HCT116 (cell line): ENCODE results near the gene RORB. TPM values are rescaled to one million over a fixed set of nuclear protein-coding genes. Genes with fewer than 3 reads are reported as not detected.

Source experiments
- ATAC-seq: fragments of 200-7000 bp; cut with Tn5 transposase; 2 replicates; pipeline ENCODE4 v1.9.1; 2020; ENCODE audit warnings: mild to moderate bottlenecking, moderate library complexity
- Bru-seq: library from RNA; stranded (reverse); fragments of 400-500 nt; gene quantifications from one replicate; lab custom pipeline; 2021; lab: Mats Ljungman, UMichigan
- BruChase-seq, 2 experiments: library from RNA; stranded (reverse); fragments of 400-500 nt; gene quantifications; one replicate each; lab custom pipeline; 2021; lab: Mats Ljungman, UMichigan
- BruUV-seq: library from RNA; stranded (reverse); fragments of 400-500 nt; replicated peaks from 2 replicates; lab custom pipeline; 2021; lab: Mats Ljungman, UMichigan
- CTCF ChIA-PET: fragments of 300-600 bp; sonication (Branson Sonifier 250); formaldehyde crosslinking; loops from one replicate; lab custom pipeline; 2021; ENCODE audit warnings: antibody characterized with exemption; lab: Charles Lee
- POLR2A ChIA-PET: fragments of 300-600, 350-600 bp; sonication (Branson Sonifier 250); formaldehyde crosslinking; loops from one replicate; lab custom pipeline; 2021; ENCODE audit warnings: antibody characterized with exemption; lab: Charles Lee
- RAD21 ChIA-PET, 2 experiments: fragments of 300-600 bp; sonication (Branson Sonifier 250); formaldehyde crosslinking; loops; one replicate each; lab custom pipeline; 2023; ENCODE audit warnings: low total read pairs in 2 of 2; ENCODE audit not compliant: uncharacterized antibody in 2 of 2, unreplicated experiment in 2 of 2, low non-redundant PET in 1 of 2; lab: Charles Lee
- DNase-seq: peaks from one replicate; pipeline ENCODE4 v3.0.0-alpha.2; 2010; ENCODE audit warnings: low read depth, low spot score
- H2AFZ ChIP-seq: fragments of 200-600 bp; shearing (Covaris generic), sonication (generic); 2 replicates; pipeline ENCODE4 v1.6.1; 2017; ENCODE audit warnings: low read depth, mixed run types, mixed read lengths, antibody characterized with exemption, low read length; ENCODE audit not compliant: poor library complexity, severe bottlenecking
- H3K27ac ChIP-seq: 2 replicates; pipeline ENCODE4 v1.5.1; 2012; ENCODE audit warnings: low read depth, low read length
- H3K27me3 ChIP-seq: fragments of 200-600 bp; sonication (generic); 2 replicates; pipeline ENCODE4 v1.6.1; 2016; ENCODE audit warnings: mixed run types, low read length, mixed read lengths; ENCODE audit not compliant: insufficient read depth
- H3K36me3 ChIP-seq, 2 experiments: fragments of 200-500 bp in 1 of 2; fragments of 200-600 bp in 1 of 2; sonication (Bioruptor generic) in 1 of 2; sonication (generic) in 1 of 2; 2 replicates each; pipeline versions ENCODE4 v1.5.1 to v1.6.1; 2014 to 2016; ENCODE audit warnings: low read length in 2 of 2, inconsistent platforms in 1 of 2, mixed read lengths in 1 of 2, mixed run types in 1 of 2; ENCODE audit not compliant: insufficient read depth in 2 of 2, control insufficient read depth in 1 of 2
- H3K4me1 ChIP-seq, 2 experiments: fragments of 200-600 bp in 1 of 2; sonication (generic) in 1 of 2; 2 replicates each; pipeline versions ENCODE4 v1.5.1 to v1.6.1; 2012 to 2017; ENCODE audit warnings: low read length in 2 of 2, inconsistent platforms in 1 of 2, mild to moderate bottlenecking in 1 of 2, mixed read lengths in 1 of 2, mixed run types in 1 of 2, moderate library complexity in 1 of 2; ENCODE audit not compliant: insufficient read depth in 2 of 2, control insufficient read depth in 1 of 2
- H3K4me2 ChIP-seq: fragments of 200-600 bp; sonication (generic); 2 replicates; pipeline ENCODE4 v1.6.1; 2017; ENCODE audit warnings: mixed run types, low read length, mixed read lengths
- H3K4me3 ChIP-seq, 2 experiments: fragments of 200-600 bp in 1 of 2; sonication (generic) in 1 of 2; replicated peaks in 1 of 2; 2 replicates each; pipeline ENCODE4 v1.5.1; 2011 to 2016; ENCODE audit warnings: low read length in 2 of 2, control low read depth in 1 of 2, low read depth in 1 of 2, mild to moderate bottlenecking in 1 of 2, mixed read lengths in 1 of 2, mixed run types in 1 of 2
- H3K79me2 ChIP-seq: fragments of 200-600 bp; sonication (generic); 2 replicates; pipeline ENCODE4 v1.6.1; 2017; ENCODE audit warnings: mild to moderate bottlenecking, mixed run types, low read length, moderate library complexity, mixed read lengths; ENCODE audit not compliant: insufficient read depth
- H3K9ac ChIP-seq: fragments of 200-600 bp; sonication (generic); 2 replicates; pipeline ENCODE4 v1.6.1; 2016; ENCODE audit warnings: low read length, mixed read lengths
- H3K9me2 ChIP-seq: fragments of 200-600 bp; sonication (generic), shearing (Covaris generic); 2 replicates; pipeline ENCODE4 v1.6.1; 2017; ENCODE audit warnings: mixed run types, mild to moderate bottlenecking, moderate library complexity; ENCODE audit not compliant: insufficient read depth
- H3K9me3 ChIP-seq, 2 experiments: fragments of 200-500 bp in 1 of 2; fragments of 200-600 bp in 1 of 2; sonication (Bioruptor generic) in 1 of 2; sonication (generic) in 1 of 2; 2 replicates each; pipeline ENCODE4 v1.6.1; 2014 to 2017; ENCODE audit warnings: low read length in 2 of 2, mixed read lengths in 2 of 2, inconsistent platforms in 1 of 2, low read depth in 1 of 2, mild to moderate bottlenecking in 1 of 2, mixed run types in 1 of 2, moderate library complexity in 1 of 2; ENCODE audit not compliant: control insufficient read depth in 1 of 2, insufficient read depth in 1 of 2
- H4K20me1 ChIP-seq: fragments of 200-600 bp; sonication (generic), shearing (Covaris generic); 2 replicates; pipeline ENCODE4 v1.6.1; 2017; ENCODE audit warnings: mixed run types, mild to moderate bottlenecking, moderate library complexity; ENCODE audit not compliant: insufficient read depth
- CBX3 ChIP-seq: IDR thresholded peaks from 2 replicates; pipeline ENCODE4 v1.6.1; 2012; ENCODE audit warnings: low read depth
- CEBPB ChIP-seq: IDR thresholded peaks from 2 replicates; pipeline ENCODE4 v1.6.1; 2012; ENCODE audit warnings: low read depth
- EZH2 ChIP-seq: fragments of 200-600 bp; sonication (generic); IDR thresholded peaks from 2 replicates; pipeline ENCODE4 v1.6.1; 2017; ENCODE audit warnings: antibody characterized with exemption, mixed run types
- JUND ChIP-seq: IDR thresholded peaks from 2 replicates; pipeline ENCODE4 v1.6.1; 2012
- POLR2A ChIP-seq: IDR thresholded peaks from 2 replicates; pipeline ENCODE4 v1.7.0; 2011; ENCODE audit warnings: borderline replicate concordance; ENCODE audit not compliant: insufficient read depth, insufficient read length; ENCODE audit errors: extremely low read depth
- POLR2AphosphoS5 ChIP-seq: IDR thresholded peaks from 2 replicates; pipeline ENCODE4 v1.6.1; 2011; ENCODE audit warnings: mild to moderate bottlenecking, low read depth, low read length, moderate library complexity
- RAD21 ChIP-seq: IDR thresholded peaks from 2 replicates; pipeline ENCODE4 v1.6.1; 2012; ENCODE audit warnings: low read depth, mild to moderate bottlenecking
- SIN3A ChIP-seq: IDR thresholded peaks from 2 replicates; pipeline ENCODE4 v1.6.1; 2012; ENCODE audit warnings: low read depth
- SP1 ChIP-seq: IDR thresholded peaks from 2 replicates; pipeline ENCODE4 v1.6.1; 2012; ENCODE audit warnings: low read depth
- TCF7L2 ChIP-seq: IDR thresholded peaks from 2 replicates; pipeline ENCODE4 v1.7.0; 2011; ENCODE audit warnings: borderline replicate concordance, inconsistent platforms; ENCODE audit not compliant: insufficient read depth, insufficient read length; ENCODE audit errors: extremely low read depth
- YY1 ChIP-seq: IDR thresholded peaks from 2 replicates; pipeline ENCODE4 v1.6.1; 2011; ENCODE audit warnings: low read length, low read depth, moderate library complexity, mild to moderate bottlenecking; ENCODE audit not compliant: insufficient replicate concordance; ENCODE audit errors: extremely low read depth
- ZFX ChIP-seq: fragments of 450-650 bp; IDR thresholded peaks from 2 replicates; pipeline ENCODE4 v1.6.1; 2017
- ZNF274 ChIP-seq: fragments of 200-500 bp; sonication (Bioruptor generic); IDR thresholded peaks from 2 replicates; pipeline ENCODE4 v1.6.1; 2014; ENCODE audit warnings: mild to moderate bottlenecking, low read depth, low read length, inconsistent platforms
- intact Hi-C: fragments of 100-400 bp; cut with micrococcal nuclease; formaldehyde crosslinking; loops from 2 replicates; pipeline ENCODE4 v1.10.0; 2022
- long read RNA-seq: library from polyadenylated mRNA; unstranded; transcript quantifications from one replicate; pipeline ENCODE4 v2.0.0, GENCODE V29; 2021; ENCODE audit not compliant: unreplicated experiment
- polyA plus RNA-seq: library from polyadenylated mRNA; unstranded; fragments of >200 nt; gene quantifications from 2 replicates; pipeline ENCODE4 v1.2.1, GENCODE V29; 2012; ENCODE audit warnings: missing spikeins
- total RNA-seq: library from RNA; stranded (reverse); gene quantifications from one replicate; pipeline ENCODE4 v1.2.1, GENCODE V29; 2021; ENCODE audit not compliant: unreplicated experiment
- TF ChIP-seq, protein P1 (sequence below): IDR thresholded peaks from 2 replicates; pipeline ENCODE4 v1.6.1; 2012
- TF ChIP-seq, protein P2 (sequence below): IDR thresholded peaks from 2 replicates; pipeline ENCODE4 v1.6.1; 2012; ENCODE audit warnings: low read depth

Gene RORB
- total RNA-seq, result 0.02 TPM
- not detected in 2 replicates for polyA plus RNA-seq
- not detected for Bru-seq, nascent RNA
- not detected for BruChase-seq, experiment 1, labeled RNA remaining after a 6-hour chase
- BruChase-seq, experiment 2, labeled RNA remaining after a 2-hour chase, result percentile 0 among the genes with signal in this experiment
- long read RNA-seq, result 0 reads

DNA sequence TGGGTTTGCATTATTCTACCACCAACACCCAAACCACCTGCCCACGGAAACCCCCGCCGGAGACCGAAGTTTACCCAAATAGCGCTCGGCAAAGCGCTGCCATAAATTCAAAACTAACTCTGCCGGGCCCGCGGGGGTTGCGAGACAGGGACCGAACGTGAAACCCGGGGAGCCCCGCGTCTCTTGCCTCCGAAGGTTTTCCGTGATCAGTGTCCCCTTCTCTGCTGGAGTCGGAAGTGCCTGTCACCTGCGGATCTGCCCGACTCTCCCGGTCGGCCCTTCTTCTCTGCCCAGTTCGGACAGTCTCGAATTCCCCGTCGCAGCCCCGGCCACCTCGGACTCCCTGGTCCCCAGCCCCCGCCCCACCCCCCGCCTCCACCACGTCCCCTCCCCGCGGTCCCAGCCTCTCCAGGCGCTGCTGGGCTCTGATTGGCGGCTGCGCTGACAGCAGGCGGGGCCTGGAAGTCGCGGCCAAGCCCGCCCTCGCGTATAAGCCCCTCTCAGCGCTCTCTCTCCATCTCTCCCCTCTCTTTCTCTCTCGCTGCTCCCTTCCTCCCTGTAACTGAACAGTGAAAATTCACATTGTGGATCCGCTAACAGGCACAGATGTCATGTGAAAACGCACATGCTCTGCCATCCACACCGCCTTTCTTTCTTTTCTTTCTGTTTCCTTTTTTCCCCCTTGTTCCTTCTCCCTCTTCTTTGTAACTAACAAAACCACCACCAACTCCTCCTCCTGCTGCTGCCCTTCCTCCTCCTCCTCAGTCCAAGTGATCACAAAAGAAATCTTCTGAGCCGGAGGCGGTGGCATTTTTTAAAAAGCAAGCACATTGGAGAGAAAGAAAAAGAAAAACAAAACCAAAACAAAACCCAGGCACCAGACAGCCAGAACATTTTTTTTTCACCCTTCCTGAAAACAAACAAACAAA, at the start of gene RORB:
Gene RORB (plus strand): TSS at position 517 of the 929 bp plus-strand sequence. CDS start 642 bp downstream, outside the sequence.
- Histone ChIP-seq H2AFZ (no peak within 1 kb of the TSS), H3K4me1 (no peaks in the 10 kb centered on the region), H3K4me2 (no peak within 1 kb of the TSS), H3K27ac (no peak within 1 kb of the TSS), H3K9me3 (no peaks in the 10 kb centered on the region), H3K36me3 (no peaks in the 10 kb centered on the region), H3K9ac (no peak within 1 kb of the TSS), H4K20me1 (no peaks in the 10 kb centered on the region), H3K9me2 (no peaks in the 10 kb centered on the region), H3K79me2 (no peaks in the 10 kb centered on the region), H3K4me3 (no peak within 1 kb of the TSS), H3K27me3 (no peaks in the 10 kb centered on the region)
- ATAC-seq (no peak), DNase-seq (no peak)
- BruUV-seq, result no TSS peak
- ChIA-PET RAD21 (no interaction called here), CTCF (no interaction called here), POLR2A (no interaction called here)
- TF ChIP-seq SIN3A (no peak), POLR2AphosphoS5 (no peak)
- intact Hi-C loops, result no loop called here

DNA sequence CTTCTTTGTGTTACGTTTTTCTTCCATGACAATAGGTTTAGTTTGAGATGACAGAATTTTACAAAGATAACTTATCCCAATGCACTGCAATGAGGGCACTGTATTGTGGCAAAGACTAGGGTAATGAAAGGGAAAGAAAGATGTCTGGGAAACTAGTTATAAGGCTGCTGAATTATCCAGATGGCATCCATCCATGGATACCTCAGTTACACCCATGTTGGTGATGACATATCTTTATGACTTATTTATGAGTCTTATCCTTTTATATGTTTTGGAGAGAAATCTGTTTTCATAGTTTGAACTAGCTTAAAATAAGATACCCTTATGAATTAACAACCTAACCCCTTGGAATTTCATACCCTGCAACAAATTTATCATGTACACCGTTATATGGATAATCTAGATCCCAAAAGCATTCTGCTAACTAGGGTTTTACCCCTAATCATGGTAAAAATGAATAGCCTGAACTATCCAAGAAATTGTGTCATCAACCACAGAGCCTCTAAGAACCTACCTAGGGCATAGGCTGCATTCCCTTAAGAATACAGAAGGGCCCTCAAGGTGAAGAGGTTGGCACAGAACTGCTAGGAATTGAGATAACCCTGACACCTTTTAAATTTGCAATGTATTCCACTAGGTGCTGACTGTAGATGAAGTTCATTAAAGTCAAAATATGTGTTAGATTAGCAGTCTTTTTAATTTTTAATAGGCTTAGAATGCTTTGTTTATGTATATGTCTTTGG, 49.5 kb upstream of the RORB start:
- ATAC-seq (no peak), DNase-seq (no peak)
- Histone ChIP-seq H3K27me3 (no peaks in the 10 kb centered on the region), H4K20me1 (no peaks in the 10 kb centered on the region), H3K27ac (no peak overlapping the region), H3K9ac (no peak overlapping the region), H3K9me2 (no peaks in the 10 kb centered on the region), H3K4me1 (no peaks in the 10 kb centered on the region), H2AFZ (no peak overlapping the region), H3K79me2 (no peaks in the 10 kb centered on the region), H3K9me3 (no peaks in the 10 kb centered on the region), H3K4me2 (no peak overlapping the region), H3K4me3 (no peak overlapping the region), H3K36me3 (no peaks in the 10 kb centered on the region)
- ChIA-PET RAD21 (no interaction called here), CTCF (no interaction called here), POLR2A (no interaction called here)
- BruUV-seq, result no TSS peak
- intact Hi-C loops, result no loop called here
- TF ChIP-seq SIN3A (no peak), JUND (no peak), ZFX (no peak), SP1 (no peak), YY1 (no peak), ZNF274 (no peak), RAD21 (no peak), CBX3 (no peak), EZH2 (no peak), POLR2A (no peak), TCF7L2 (no peak), CEBPB (no peak)
- TF ChIP-seq, protein P1, sequence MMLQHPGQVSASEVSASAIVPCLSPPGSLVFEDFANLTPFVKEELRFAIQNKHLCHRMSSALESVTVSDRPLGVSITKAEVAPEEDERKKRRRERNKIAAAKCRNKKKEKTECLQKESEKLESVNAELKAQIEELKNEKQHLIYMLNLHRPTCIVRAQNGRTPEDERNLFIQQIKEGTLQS, result no peak
- TF ChIP-seq, protein P2, sequence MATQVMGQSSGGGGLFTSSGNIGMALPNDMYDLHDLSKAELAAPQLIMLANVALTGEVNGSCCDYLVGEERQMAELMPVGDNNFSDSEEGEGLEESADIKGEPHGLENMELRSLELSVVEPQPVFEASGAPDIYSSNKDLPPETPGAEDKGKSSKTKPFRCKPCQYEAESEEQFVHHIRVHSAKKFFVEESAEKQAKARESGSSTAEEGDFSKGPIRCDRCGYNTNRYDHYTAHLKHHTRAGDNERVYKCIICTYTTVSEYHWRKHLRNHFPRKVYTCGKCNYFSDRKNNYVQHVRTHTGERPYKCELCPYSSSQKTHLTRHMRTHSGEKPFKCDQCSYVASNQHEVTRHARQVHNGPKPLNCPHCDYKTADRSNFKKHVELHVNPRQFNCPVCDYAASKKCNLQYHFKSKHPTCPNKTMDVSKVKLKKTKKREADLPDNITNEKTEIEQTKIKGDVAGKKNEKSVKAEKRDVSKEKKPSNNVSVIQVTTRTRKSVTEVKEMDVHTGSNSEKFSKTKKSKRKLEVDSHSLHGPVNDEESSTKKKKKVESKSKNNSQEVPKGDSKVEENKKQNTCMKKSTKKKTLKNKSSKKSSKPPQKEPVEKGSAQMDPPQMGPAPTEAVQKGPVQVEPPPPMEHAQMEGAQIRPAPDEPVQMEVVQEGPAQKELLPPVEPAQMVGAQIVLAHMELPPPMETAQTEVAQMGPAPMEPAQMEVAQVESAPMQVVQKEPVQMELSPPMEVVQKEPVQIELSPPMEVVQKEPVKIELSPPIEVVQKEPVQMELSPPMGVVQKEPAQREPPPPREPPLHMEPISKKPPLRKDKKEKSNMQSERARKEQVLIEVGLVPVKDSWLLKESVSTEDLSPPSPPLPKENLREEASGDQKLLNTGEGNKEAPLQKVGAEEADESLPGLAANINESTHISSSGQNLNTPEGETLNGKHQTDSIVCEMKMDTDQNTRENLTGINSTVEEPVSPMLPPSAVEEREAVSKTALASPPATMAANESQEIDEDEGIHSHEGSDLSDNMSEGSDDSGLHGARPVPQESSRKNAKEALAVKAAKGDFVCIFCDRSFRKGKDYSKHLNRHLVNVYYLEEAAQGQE, result no peak
